Activated CD4-positive, alpha-beta T cell treated with anti-CD3 and anti-CD28 coated beads for 48 hours (primary cell): ENCODE data around the gene CRYBA2.

Experiments
- DNase-seq: peaks from one replicate; pipeline ENCODE4 v3.0.0-alpha.2; 2020

Gene CRYBA2

GRCh38 chr2:218952160-218952559 is 41.1 kb downstream of the CRYBA2 start:
- DNase-seq = no peak

- no peak for DNase-seq
These were observed 46.6 kb downstream of the CRYBA2 start for GRCh38 chr2:218946621-218947020.

- DNase-seq = no peak
These were observed 48.3 kb downstream of the CRYBA2 start for GRCh38 chr2:218944759-218945404.
